Ecto neural progenitor cell (in vitro differentiated cells): Measurements from ENCODE around the gene DUSP7.

Experiments
- DNase-seq: peaks from one replicate; pipeline ENCODE4 v3.0.0-alpha.2; 2018; ENCODE audit warnings: low spot score

DUSP7 gene, protein sequence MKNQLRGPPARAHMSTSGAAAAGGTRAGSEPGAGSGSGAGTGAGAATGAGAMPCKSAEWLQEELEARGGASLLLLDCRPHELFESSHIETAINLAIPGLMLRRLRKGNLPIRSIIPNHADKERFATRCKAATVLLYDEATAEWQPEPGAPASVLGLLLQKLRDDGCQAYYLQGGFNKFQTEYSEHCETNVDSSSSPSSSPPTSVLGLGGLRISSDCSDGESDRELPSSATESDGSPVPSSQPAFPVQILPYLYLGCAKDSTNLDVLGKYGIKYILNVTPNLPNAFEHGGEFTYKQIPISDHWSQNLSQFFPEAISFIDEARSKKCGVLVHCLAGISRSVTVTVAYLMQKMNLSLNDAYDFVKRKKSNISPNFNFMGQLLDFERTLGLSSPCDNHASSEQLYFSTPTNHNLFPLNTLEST

DNA sequence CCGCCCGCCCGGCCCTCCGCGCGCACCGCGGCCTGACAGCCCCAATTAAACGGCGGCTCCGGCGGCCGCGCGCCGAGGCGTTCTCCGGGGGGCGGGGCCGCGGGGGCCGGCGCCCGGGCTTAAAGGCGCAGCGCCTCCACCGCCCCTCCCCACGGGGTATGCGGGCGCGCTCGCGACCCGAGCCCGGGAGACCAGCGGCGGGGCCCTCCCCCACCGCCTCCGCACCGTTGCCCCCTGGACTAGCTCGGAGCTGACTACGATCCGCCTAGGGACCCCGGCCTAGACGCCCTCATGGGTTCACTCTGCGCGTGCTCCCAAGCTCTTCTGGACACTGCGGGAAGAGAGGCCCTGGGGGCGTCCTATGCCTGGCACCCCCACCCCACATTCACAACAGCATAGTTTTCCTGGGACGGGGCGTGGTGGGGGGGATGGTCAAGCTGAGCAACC lies at the start of gene DUSP7:
DUSP7 (minus strand) TSS at position 51 of the 447 bp plus-strand sequence. CDS start 205 bp downstream, outside the sequence.
- DNase-seq = peak; percentile 83

DNA sequence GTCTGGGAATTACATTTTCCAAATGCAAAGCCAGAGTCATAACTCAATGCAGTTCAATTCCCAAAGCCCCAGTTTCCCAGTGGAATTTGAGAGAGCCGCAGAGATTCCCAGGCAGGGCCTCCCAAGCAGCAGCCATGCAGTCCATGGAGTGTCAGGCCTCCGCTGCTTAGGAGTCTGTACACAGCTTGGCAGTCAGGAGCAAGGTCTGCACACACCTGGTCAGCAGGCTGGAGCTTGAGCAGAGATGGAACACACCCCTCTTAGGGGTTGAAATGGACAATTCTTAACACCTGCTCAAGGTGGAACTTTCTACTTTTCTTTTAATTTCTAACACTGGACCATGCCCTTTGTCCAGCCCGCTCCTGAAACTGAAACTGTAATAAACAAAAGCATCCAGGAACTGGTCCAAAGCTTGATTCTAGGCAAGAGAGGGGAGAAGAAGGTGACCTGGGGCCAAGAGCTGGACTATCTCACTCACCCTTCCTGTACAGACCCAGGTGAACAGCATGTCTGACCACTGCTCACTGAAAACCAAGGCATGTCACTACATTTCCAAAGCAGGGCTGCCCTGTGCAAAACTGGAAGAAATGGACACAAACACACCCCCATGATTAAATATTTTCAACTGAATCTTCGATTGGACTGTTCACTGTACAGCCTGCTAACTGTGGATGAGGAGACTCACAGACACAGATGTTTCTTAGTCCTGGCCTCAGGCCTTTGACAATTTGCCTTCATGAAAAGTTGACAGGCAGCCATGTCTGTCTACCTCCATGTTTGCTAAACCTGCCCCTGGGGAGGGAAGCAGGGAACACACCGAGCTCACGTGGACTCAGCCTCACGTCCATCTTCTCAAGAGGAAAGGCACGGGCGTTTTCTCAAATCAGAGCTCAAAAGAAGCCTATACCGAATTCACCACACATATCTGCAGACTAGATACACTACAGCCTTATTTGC lies 48.6 kb upstream of the DUSP7 start:
- DNase-seq = no peak

DNA sequence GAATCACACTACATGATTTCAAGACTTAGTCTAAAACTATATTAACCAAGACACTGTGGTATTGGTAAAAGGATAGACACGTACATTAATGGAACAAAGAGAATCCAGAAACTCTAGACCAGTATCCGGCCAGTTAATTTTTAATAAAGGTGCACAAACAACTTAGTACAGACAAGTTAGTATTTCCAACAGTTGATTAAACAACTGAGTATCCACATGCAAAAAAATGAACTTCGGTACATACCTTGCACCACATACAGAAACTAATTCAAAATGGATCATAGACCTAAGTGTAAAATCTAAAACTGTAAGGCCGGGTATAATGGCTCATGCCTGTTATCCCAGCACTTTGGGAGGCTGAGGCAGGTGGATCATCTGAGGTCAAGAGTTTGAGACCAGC lies 46.6 kb upstream of the DUSP7 start:
- DNase-seq = no peak

DNA sequence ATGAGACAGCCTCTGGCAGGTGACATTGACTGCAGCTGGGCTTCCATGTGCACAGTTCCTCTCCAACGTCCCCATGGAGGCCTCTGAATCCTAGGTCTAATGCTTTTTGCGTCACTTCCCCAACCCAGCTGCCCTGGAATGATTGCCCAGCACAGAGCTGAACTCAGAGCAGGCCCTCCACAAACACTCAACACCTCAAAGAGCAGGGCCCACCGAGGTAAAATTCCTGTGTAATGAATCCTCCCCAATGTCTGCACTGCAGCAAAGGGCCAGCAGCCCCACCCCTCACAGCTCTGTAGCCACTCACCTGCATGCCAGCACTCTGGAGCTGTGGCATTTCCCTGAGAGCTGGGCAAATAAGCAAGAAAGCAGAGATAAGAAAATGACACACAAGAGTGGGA lies 42.6 kb upstream of the DUSP7 start:
- no peak for DNase-seq

DNA sequence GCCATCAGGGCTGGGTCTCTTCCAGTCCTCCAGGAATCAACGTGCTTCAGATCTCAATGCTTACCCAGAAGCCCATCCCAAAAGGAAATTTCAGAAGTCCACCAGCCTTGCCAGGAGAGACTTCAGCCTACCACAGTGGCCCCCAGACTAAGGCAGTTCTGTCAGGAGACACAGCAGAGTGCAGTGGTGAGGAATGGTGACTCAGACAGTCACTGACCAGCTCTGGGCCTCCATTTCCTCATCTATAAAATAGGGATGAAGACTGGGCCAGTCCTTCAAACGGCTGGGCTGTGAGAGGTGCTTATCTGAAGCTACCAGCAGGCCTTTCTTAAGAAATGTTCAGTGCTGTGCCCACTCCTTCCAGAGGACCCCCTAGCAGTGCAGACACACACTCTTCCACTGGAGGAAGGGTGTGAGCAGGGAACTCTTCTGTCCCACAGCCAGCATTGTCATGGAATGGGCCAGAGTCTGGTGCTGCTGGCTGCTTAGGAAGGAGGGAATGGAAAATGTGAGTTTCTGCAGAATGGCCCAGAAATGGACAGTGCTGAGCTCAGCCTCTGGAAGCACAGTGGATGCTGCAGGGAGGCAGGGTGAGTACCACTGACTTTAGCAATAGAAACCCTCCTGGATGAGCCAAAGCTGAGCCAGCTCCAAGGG lies 41.6 kb upstream of the DUSP7 start:
- DNase-seq = no peak

DNA sequence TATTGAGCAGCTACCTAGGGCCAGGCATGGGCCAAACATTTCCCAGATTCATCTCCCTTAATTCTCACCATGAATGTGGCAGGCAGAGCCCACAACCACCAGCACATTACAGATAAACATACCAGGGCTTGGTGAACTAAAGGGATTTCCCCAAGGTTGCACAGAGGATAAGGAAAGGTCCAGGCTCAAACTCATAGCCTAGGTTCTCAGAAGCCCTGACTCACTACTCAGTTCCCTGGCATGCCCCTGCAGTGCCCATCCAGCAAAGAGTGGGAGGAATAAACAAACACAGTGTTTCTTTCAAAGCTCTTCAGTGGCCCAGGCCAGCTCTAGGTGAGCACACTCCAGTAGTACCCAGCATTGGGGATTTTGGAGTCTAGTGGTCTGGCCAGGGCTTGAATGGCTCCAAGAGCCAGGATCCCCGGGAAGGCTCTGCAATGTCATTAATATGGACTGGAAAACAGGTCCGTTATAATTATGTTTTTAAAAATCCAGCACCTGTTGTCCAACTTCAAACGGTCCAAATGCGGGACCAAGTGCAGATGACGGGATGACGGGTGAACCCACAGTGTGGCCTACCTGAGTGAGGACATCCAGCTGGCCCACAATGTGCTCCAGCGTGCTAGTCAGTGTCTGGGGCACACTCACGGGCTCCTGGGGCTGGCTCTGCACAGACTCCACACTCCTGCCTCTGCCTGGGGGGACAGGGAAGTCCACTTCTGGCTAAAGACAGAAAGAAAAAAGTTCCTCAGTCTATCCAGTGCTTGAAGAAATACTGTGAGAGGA lies 39.8 kb upstream of the DUSP7 start:
- DNase-seq = no peak

DNA sequence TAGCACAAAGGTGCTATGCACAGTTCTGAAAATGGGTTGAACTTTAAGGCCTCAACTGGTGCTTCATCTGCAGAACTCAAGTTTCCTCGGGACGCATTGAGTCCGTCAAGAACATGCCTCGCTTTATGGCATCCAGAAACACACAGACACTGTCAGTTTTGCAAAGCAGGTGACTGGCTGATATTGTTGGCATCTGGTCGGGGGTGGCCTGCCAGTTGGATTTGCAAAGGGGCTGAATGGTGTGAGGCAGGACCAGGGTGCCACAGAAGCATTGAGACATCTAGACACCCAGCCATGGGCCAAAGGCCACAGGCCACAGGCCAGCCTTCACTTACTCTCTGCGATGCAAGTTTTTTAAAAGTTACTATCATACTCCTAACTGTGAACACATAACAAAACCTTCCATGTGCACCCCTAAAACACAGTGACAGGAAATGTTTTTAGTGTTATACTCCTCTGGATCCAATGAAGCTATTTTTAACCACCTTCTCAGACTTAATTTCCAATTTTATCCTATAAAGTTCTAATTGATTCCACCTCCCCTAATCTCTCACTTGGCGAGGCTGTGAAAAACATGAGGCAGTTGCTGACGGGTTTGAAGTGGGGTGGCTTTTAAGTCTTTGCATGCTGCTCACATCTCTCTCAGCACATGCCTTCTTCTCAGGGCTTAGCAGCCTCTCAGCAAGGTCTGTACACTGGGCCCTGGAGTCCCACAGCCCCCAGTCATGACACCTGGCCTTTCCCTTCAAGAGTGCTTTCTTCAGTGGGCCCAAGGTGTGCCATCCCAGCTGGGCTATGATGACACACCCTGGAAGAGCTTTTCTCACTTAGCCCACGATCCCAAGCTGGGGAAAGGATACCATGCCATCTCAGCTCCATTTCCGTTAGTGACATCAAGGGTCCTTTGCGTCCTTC lies 38.5 kb upstream of the DUSP7 start:
- no peak for DNase-seq

DNA sequence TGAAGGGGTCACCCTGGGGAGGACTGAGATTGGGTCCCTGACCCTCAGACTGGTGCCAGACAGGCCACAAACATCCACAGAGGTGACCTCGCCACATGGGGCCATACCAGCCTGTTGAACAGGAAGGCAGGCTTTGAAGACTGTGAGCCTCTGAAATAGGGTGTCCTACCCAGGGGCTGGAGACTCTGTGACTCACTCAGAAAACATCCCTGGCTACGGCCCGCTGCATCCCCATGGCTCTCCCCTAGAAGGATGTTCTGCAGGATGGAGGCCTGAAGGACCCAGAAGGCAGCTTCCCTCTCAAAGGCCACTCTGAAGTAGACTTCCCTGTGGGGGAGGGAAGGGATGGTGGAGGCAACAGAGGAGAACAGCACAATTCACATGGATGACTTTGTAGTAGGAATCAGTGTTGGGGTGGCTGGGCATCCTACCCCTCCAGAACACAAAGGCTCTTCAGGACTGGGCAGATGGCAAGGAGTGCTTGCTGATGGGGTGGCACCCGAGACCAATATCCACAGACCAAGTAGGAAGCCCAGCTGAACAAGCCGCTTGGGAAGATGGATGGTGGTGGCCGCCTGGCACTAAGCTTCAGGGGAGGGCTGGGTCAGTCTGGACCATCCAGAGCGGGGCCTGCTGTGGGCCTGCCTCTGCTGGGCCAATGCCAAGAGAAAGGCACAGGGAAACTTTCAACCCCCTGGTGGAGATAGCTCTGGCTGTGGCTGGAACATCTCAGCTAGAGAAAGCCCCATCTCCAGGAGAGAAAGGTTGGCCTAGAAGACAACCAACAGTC lies 37.6 kb upstream of the DUSP7 start:
- DNase-seq = no peak

DNA sequence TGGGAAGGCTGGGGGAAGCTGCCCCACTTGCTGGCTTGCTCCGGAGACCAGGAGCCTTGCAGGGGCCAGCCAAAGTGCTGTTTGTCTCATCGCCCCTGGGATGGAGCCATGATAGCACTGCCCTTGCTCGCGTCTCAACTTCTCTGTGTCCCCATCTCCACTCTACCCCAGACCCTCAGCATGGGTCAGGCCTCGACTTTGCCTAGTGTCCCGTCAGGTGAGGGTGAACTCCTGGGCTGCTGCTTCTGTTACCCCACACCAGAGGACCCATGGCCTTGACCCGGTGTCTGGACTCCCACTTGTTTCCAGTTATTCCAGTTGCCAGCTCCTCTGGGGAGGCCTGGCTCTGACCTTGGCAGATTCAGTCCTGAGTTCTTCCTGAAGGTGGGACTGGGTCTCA lies 36.5 kb upstream of the DUSP7 start:
- DNase-seq = no peak

DNA sequence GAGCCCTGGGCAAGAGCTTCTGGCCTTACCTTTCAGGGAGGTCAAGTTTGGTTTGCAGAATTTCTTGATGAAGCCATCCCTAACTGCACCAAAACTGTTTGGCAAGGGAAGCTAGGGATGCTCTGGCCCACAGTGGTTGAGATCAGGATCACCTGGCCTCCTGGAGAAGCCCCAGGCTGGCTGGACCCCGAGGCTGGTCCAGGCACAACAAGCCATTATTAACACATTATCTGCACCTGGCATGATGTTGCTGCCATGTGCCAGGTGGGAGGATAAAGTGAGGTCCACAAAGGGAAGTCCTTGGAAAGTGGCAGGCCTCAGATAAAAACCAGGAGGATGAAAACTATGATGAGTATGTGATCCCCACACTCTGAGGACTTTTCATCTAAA lies 35.9 kb upstream of the DUSP7 start:
- DNase-seq = no peak

DNA sequence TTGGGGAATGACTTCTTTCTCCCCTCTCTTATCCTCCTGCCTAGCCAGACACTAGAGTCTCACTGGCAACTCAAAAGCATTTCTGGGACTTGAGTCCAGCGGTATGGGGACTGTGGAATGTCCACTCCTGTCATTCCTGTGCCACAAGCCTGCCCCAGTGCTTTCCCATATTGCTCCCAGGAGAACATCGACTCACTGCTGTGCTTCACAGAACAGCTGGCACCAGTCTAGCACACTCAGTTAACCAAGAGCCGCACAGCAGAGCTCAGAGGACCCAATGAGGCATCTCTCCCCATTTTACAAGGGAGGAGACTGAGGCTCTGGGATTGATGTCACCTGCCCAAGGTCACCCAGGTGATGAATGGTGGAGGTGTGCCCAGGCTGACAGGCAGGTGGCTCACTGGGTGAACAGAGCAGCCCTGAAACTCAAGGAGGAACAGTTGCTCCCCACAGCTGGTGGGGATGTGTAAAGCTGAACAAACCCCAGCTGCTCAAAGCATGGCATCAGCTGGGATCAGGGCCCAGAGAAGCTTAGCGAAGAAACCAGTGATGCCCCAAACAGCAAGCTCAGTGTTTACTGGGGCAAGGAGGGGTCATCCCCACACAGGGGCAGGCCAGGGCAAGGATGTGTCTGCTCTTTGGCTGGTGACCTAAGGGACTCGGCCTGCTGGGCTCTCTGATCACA lies 35.4 kb upstream of the DUSP7 start:
- no peak for DNase-seq

DNA sequence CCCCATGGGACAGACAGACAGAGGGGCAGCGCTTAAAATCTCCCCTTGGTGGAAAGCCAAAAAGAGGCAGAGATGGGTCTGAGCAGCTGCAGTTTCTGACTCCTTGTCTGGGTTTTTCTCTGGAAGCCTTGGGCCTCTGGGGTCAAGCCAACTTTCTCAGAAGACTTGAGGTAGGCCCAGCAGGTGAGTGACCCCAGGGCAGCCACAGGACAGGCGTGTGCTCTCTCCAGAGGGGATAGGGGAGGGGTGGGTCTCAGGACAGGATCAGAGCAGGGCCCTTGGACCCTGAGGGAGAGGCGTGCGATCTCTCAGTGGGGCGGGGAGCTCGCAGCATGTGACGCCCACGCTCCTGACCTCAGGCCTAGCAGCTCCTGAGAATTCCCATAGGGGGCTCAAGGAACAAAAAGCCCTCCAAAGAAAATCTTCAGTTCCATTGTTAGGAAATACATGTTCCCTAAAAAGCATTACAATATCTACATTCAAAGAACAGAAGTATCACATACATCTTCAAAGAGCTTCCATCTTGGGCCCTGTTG lies 34.6 kb upstream of the DUSP7 start:
- peak; percentile 61 for DNase-seq

DNA sequence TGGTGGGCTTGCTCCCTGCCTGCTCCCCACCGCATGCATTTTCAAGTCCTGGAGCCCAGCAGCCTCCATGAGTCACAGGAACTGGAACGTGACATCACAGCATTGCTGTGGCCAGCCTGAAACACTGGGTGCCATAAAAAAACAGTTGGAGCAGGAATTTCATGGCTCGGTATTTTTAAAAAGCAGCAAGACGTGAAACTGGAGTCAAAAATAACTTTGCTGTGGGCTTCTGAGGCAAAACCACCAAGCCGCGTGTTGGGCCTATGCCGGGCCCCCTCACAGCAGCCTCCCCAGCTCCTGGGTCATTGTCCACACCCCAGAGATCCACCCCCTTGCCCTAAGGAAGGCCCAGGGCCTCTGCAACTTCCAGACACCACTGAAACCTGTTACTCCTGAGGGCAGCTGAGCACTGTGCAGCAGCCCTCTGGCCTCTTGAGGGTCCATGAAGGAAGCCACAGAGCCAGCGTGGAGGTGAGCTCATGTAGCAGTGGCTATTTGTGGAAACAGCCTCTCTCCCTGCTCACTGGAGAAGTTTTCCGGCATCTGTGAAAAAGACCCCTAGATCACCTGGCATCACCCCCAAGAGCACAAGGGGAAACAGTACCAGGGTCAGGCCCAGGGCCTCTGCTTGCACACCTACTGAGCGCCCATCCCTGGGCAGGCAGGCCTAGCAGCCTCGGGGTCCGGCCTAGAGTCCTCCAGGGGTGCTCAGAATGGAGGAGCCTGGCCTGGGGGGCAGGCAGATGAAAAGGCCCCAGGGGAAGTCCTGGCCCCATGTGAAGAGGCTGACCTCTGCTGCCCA lies 34.0 kb upstream of the DUSP7 start:
- no peak for DNase-seq

DNA sequence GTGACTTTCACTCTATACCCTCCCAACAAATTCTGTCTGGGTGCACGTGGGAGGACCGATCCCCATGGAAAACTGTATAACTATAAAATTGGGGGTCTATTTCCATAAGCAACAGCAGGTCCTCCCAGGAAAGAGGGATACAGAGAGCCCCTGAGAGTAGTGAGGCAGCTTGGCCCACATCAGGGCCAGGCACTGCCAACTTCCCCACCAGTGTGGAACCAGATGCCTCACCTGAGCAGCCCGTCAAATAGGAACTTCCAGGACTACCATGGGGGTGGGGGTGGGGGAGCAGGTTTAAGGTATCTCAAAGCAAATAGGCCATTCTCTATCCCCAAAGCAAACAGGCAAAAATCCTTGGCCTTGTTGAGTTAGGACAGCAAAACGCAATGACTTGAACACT lies 33.3 kb upstream of the DUSP7 start:
- no peak for DNase-seq

DNA sequence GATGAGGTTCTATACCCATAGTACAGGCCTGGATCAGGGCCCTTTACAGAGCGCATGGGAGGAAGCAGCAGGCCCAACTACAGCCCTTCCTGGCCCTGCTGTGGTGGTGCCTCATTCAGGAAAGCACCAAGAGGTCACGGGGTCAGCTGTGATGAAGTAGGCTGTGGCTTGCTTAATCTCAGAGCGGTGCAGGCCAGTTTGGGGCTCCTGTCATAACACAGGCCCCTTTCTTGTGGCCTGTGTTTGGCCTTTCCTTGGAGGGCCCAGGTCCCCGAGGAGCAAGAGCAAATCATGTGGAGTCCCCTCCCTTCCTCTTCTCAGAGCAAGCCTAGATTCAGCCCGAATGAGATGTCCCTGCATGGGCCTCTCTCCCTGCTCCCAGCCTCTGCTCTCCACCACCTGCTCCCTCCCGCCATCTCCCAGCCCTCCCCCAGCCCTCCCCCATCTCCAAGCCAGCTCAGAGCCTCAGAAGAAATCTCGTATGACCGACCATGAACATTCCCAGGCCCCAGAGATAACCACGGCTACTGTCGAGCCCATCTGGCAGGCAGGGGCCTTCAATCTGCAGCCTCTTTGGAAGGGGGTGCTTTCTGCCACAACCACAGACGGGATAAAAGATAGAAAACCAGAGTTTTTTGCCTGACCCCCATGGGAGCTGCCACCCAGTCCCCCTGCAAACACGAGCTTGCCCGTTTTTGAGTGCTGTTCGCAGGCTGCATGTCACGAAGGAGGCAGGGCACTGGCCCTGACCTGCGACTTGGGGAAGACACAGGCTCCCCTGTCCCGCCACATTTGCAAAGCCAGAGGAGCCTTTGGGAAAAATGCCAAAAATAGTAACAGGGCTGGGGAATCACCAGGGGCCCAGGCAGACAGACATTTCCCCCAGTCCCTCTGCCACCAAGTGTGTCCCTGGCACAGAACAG lies 32.3 kb upstream of the DUSP7 start:
- peak; percentile 62 for DNase-seq

DNA sequence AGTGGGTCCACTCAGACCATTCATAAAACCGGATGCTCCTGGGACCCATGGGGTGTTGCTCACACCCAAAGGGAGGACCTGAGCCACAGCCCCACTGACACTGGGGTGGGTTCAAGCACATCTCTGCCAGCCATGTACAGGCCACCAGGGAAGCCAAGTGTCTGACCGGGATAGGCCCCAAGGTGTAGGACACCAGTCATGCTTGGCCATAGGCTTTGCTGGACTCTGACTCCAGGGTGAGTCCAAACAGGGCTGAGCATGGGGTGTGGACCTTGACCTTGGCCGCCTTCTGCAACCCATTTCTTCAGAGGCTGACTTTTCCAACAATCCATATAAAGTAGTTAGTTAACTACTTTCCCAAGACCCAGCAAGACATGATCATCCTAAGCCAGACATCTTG lies 31.4 kb upstream of the DUSP7 start:
- DNase-seq = no peak
